Upper lobe of right lung (tissue), 1 donor: Measurements from ENCODE around the gene GCGR. TPM values are rescaled to one million over a fixed set of nuclear protein-coding genes. Genes with fewer than 3 reads are reported as not detected.

ENCODE experiments used
- ATAC-seq: fragments of 200-7000 bp; cut with Tn5 transposase; one replicate; pipeline ENCODE4 v1.9.1; 2020; ENCODE audit warnings: mild to moderate bottlenecking, moderate library complexity
- DNase-seq: peaks from one replicate; pipeline ENCODE4 v3.0.0-alpha.2; 2020
- H3K27ac ChIP-seq: fragments of 200-600 bp; one replicate; pipeline ENCODE4 v1.8.0; 2022
- H3K27me3 ChIP-seq: fragments of 200-600 bp; one replicate; pipeline ENCODE4 v1.8.0; 2022; ENCODE audit warnings: mild to moderate bottlenecking
- H3K36me3 ChIP-seq: fragments of 200-600 bp; one replicate; pipeline ENCODE4 v1.8.0; 2022
- H3K4me1 ChIP-seq: fragments of 200-600 bp; one replicate; pipeline ENCODE4 v1.8.0; 2022
- H3K4me3 ChIP-seq: fragments of 200-600 bp; one replicate; pipeline ENCODE4 v1.8.0; 2022; ENCODE audit warnings: mild to moderate bottlenecking
- H3K9me3 ChIP-seq: fragments of 200-600 bp; one replicate; pipeline ENCODE4 v1.8.0; 2022
- CTCF ChIP-seq: fragments of 200-600 bp; IDR thresholded peaks from one replicate; pipeline ENCODE4 v1.8.0; 2022; ENCODE audit warnings: antibody characterized with exemption
- intact Hi-C: fragments of 100-400 bp; cut with DNase I; formaldehyde crosslinking; loops from one replicate; pipeline ENCODE4 v1.11.0; 2022
- total RNA-seq: library from RNA; stranded (reverse); fragmentation: NEBNext Ultra II Directional; extraction: Animal tissue kit (Norgen Biotek cat#: 25700); gene quantifications from one replicate; pipeline ENCODE4 v1.2.1, GENCODE V29; 2021
- donor health status: DM: no; HTN: yes; CAD: no; lungs with severe emphysema.

GCGR gene
- total RNA-seq, 1 donor from 2014 or later: not detected

- H3K4me3 ChIP-seq: no peak overlapping the region
- DNase-seq (no peak), ATAC-seq (no peak)
- H3K36me3 ChIP-seq: peaks cover 51% of the 10 kb centered on the region
- intact Hi-C loops: no loop called here
- no peaks in the 10 kb centered on the region for H3K9me3 ChIP-seq
- TF ChIP-seq CTCF: no peak
- H3K4me1 ChIP-seq: no peaks in the 10 kb centered on the region
- H3K27me3 ChIP-seq: no peaks in the 10 kb centered on the region
- H3K27ac ChIP-seq: no peak overlapping the region
These were observed 38.4 kb downstream of the GCGR start for GRCh38 chr17:81842378-81842724.

GRCh38 chr17:81842725-81843504, 39.0 kb downstream of the GCGR start:
- no peak for DNase-seq
- Histone ChIP-seq H3K9me3 (no peaks in the 10 kb centered on the region), H3K27me3 (no peaks in the 10 kb centered on the region), H3K4me1 (no peaks in the 10 kb centered on the region), H3K27ac (no peak overlapping the region), H3K4me3 (no peak overlapping the region), H3K36me3 (peaks cover 57% of the 10 kb centered on the region)
- ATAC-seq: peak; percentile 21
- TF ChIP-seq CTCF: no peak
- intact Hi-C loops: no loop called here

- Histone ChIP-seq H3K4me1 (no peaks in the 10 kb centered on the region), H3K4me3 (no peak overlapping the region), H3K27ac (no peak overlapping the region), H3K36me3 (peaks cover 65% of the 10 kb centered on the region), H3K9me3 (no peaks in the 10 kb centered on the region), H3K27me3 (no peaks in the 10 kb centered on the region)
- no peak for DNase-seq
- intact Hi-C loops: no loop called here
- no peak for ATAC-seq
- no peak for TF ChIP-seq CTCF
These were observed 39.9 kb downstream of the GCGR start for GRCh38 chr17:81843713-81844326.

GRCh38 chr17:81844327-81844851, 40.4 kb downstream of the GCGR start:
- no peaks in the 10 kb centered on the region for H3K4me1 ChIP-seq
- ATAC-seq (no peak), DNase-seq (no peak)
- no peaks in the 10 kb centered on the region for H3K27me3 ChIP-seq
- no peaks in the 10 kb centered on the region for H3K9me3 ChIP-seq
- intact Hi-C loops: no loop called here
- peaks cover 71% of the 10 kb centered on the region for H3K36me3 ChIP-seq
- no peak overlapping the region for H3K4me3 ChIP-seq
- no peak for TF ChIP-seq CTCF
- no peak overlapping the region for H3K27ac ChIP-seq

GRCh38 chr17:81844887-81845286, 40.9 kb downstream of the GCGR start:
- Histone ChIP-seq H3K4me3 (no peak overlapping the region), H3K4me1 (no peaks in the 10 kb centered on the region), H3K27ac (no peak overlapping the region), H3K9me3 (no peaks in the 10 kb centered on the region), H3K27me3 (no peaks in the 10 kb centered on the region), H3K36me3 (peaks cover 76% of the 10 kb centered on the region)
- TF ChIP-seq CTCF: no peak
- DNase-seq: no peak
- intact Hi-C loops: no loop called here
- no peak for ATAC-seq
